Measurements from ENCODE around the gene HSD3B1.

Gene HSD3B1

DNA sequence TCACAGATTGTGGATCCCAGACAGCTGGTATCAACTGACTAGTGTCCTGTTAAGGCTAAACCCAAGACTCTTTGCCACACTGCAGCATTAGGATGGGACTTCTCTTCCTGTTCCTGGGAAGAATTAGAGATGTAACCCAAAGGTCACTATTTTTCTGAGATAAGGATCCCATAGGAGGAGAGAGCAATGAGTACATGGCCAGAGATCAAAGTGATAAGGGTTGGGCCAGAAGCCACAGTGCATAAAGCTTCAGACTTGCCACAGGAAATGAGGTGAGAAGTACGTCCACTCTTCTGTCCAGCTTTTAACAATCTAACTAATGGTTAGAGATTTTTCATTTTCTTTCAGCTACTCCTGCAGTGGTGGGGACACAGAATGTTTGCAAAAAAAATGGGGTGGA lies at the start of gene HSD3B1:
HSD3B1 (plus strand) TSS at position 270 of the 400 bp plus-strand sequence. CDS start 267 bp downstream, outside the sequence.
- no peak for DNase-seq (ENCODE audit: low read depth, low spot score)

GRCh38 chr1:119462964-119463363 lies 44.0 kb upstream of the HSD3B1 start:
- DNase-seq (ENCODE audit: low read depth, low spot score): no peak

DNA sequence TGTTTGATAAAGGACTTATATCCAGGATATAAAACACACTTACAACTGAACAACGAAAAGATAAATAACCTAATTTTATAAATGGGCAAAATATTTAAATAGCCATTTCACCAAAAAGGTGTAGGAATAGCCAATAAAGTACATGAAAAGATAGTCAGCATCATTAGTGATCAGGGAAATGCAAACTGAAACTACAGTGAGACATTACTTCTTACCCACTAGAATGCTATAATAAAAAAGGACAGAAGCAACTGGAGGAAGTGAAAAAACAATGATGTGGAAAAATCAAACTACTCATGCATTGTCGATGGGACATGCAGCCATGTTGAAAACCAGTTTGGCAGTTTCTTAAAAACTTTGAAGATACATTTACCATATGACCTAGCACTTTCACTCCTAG lies 43.4 kb upstream of the HSD3B1 start:
- no peak for DNase-seq (ENCODE audit: low read depth, low spot score)

DNA sequence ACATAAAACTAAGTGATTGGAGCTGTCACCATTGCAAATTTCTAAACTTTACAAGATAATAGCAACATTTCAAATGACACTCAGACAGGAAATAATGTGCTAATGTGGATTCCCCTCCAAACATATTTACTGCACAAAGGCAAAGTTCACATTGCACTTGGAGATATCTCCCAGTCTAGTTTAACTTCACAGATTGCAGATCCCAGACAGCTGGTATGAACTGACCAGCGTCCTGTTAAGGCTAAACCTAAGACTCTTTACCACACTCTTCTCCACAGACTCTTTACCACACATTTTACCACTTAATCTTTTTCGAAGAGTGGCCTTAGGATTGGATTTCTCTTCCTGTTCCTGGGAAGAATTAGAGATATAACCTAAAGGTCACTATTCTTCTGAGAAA lies 40.6 kb upstream of the HSD3B1 start:
- no peak for DNase-seq (ENCODE audit: low read depth, low spot score)

DNA sequence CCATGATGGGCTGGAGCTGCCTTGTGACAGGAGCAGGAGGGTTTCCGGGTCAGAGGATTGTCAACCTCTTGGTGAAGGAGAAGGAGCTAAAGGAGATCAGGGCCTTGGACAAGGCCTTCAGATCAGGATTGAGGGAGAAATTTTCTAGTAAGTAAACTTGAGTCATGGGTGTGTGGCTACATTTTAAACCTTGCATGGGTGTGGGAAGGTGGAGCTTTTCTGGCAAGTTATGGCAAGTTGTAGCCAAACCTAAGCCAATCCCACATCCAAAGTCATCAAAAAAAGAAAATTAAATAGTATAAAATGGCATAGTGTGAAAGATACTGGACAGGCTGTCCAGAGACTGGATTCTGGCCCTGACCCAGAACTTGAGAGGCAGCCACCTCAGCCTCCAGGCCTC lies 39.8 kb upstream of the HSD3B1 start:
- no peak for DNase-seq (ENCODE audit: low read depth, low spot score)

DNA sequence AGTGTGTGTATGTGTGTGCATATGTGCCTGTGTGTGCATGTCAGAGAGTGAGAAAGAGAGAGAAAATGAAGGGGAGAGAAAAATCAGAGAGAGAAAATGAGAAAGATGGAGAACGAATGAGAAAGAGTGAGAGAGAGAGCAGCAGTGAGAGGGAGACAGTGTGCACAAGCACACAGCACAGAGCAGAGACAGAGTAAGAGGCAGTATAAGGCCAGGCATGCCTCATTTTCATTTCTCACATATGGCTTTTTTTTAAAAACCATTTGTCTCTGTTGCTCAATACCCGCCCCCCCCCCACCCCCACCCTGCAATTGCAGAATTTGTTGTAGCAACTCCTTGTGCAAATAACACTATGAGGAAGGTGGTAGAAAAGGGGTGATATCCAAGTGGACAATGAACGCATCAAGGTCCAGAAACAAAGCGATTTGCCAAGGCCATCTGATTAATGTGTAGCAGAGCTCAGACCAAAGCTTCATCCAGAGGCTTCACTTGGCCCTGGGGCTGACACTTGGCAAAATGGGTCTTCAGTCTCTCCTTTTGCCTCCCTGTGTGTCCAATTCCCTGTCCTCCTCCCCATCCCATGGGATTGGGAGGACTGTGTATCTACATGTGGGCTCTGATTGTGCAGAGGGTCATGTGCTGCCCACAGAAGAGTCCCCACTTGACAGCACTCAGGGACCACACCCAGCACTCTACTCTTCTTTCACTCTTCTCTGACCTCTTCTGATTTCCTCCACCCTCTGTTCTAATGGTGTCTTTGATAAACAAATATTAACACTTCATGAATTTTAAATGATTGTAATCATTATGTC lies 38.9 kb upstream of the HSD3B1 start:
- DNase-seq (ENCODE audit: low read depth, low spot score): no peak

DNA sequence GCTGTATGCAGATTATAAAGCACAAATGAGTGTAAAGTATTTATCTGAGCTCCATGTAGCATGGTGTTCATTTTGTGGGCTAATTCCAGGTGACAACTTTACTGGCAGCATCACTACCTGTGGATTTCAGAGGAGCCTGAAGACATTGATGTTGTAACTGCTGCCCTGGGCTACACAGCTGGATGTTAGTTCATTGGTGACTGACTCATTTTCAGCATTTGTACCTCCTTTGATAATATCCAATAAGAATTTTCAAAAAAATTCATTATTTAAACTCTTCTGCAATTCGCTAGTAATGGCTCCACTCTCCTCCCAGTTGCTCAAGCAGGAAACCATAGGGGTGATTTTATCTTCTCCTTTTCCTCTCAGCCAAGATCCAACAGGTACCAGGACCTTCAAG lies 37.3 kb upstream of the HSD3B1 start:
- no peak for DNase-seq (ENCODE audit: low read depth, low spot score)

- DNase-seq (ENCODE audit: low read depth, low spot score): no peak
Measured at GRCh38 chr1:119470377-119470776, 36.6 kb upstream of the HSD3B1 start.

DNA sequence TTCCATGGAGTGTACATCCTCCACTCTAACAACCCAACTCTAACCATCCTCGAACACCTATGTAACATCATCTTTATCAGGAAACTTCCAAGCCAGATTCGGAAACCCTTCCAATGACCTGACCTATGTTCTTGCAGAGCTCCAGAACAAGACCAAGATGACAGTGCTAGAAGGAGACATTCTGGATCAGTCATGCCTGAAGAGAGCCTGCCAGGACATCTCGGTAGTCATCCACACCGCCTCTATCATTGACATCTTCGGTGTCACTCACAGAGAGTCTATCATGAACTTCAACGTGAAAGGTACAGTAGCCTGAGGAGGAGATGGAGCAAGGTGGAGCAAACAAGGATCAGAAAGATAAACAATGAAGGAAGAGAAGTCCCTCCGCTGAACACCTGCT lies 36.1 kb upstream of the HSD3B1 start:
- no peak for DNase-seq (ENCODE audit: low read depth, low spot score)

- no peak for DNase-seq (ENCODE audit: low read depth, low spot score)
Measured at GRCh38 chr1:119471566-119471965, 35.4 kb upstream of the HSD3B1 start.

GRCh38 chr1:119472080-119472818 lies 34.8 kb upstream of the HSD3B1 start:
- no peak for DNase-seq (ENCODE audit: low read depth, low spot score)

GRCh38 chr1:119472819-119473175 lies 34.2 kb upstream of the HSD3B1 start:
- no peak for DNase-seq (ENCODE audit: low read depth, low spot score)

DNA sequence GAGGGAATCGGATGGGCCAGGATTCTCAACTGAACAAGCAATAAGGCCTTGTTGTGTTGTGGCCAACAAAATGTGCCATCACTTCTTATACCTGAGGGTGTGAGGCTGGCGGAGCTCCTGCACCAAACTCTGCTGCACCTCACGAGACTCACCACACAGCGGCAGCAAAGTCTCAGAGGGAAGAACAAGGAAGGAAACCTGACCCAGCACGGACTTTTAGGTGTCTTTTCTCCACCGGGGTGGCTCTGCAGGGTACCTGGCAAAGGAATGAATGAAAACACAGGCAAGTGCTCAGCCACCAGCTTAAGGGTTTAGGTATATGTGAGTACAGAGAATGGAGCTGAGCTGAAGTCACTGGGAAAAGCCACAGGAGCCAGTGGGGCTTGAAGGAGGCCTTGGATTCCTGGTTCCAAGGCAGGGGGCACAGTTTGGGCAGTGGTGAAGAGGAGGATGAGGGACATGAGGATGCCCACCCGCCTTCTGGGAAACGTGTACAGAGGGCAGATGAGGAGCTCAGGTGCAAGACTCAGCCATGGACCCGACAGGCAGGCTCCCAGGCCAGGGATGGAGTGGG lies 31.1 kb upstream of the HSD3B1 start:
- peak; percentile 68 for DNase-seq (ENCODE audit: low read depth, low spot score)

DNA sequence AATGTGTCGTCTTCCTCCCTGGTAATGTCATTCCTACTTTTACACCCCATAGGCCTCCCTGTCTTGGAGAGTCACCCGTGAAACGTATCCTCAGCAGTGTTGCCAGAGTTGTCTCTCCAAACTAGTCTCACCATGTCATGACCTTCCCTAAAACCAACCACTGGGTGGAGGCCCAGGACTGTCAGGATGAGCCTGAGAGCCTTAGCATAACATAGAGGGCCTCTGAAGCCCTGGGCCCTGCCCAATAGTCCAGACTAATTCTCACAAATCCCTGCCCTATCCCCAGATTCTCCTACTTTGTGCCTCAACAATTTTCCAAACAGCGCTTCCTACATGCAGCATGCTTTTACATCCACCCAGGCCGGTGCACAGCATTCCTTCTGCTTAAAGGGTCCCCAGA lies 29.3 kb upstream of the HSD3B1 start:
- DNase-seq (ENCODE audit: low read depth, low spot score): no peak

GRCh38 chr1:119480175-119480574 lies 26.8 kb upstream of the HSD3B1 start:
- no peak for DNase-seq (ENCODE audit: low read depth, low spot score)

DNA sequence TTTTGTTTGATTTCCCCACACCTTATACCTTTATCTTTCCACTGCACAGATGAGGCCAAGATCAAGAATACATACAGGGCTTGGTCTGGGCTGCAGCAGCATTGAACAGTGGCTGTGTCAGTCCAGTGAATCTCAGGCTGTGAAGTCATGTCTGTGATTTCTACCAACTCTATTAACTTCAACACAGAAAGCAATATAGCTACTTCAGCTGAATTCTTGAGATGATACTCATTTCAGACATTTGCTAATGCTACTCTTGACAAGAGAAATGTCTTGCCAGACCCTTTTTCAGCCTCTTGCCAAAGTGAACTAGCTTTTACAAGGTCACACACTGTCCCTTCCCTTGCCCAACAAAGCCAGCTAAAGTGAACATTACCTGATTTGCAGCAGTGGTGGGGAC lies 25.1 kb upstream of the HSD3B1 start:
- DNase-seq (ENCODE audit: low read depth, low spot score): no peak

DNA sequence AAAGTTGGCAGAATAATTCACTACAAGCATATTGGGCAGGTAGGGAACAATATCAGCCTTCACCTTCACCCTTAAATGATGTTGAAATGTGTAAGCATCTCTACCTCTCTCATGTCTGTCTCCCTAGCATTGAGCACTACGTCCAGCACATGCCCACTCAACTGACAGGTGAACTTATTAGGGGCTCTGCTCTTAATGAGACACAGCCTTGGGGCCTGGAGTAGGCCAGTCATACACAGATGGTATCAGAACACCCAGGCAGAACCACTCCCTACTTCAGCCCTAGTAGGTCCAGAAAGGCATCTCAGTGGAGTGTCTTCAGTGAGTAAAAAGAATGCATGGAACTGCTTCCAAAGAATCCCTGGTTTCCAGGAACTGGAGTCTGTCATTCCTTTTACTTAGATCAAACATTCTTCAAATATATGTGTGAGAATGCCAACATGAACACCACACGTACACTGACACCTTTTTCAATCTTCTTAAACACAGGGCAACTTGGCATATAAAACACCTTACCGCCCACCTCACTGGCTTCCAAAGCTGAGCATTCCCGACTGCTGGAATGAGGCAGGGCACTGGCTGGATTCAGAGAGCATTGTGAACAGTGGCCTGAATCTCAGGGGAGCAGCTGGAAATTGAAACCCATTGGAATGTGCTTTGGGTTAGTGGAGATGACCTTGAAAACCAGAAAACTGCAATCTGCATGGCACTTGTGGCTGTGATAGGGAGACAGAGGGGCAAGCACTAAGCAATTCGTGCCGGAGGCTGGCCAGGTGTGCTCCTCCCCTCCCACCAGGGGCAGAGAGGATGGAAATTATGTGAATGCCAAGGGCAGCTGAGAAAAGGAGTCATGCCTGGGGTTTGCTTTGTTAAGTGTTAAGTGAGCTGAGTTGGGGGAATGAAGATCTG lies 24.2 kb upstream of the HSD3B1 start:
- DNase-seq (ENCODE audit: low read depth, low spot score): no peak

DNA sequence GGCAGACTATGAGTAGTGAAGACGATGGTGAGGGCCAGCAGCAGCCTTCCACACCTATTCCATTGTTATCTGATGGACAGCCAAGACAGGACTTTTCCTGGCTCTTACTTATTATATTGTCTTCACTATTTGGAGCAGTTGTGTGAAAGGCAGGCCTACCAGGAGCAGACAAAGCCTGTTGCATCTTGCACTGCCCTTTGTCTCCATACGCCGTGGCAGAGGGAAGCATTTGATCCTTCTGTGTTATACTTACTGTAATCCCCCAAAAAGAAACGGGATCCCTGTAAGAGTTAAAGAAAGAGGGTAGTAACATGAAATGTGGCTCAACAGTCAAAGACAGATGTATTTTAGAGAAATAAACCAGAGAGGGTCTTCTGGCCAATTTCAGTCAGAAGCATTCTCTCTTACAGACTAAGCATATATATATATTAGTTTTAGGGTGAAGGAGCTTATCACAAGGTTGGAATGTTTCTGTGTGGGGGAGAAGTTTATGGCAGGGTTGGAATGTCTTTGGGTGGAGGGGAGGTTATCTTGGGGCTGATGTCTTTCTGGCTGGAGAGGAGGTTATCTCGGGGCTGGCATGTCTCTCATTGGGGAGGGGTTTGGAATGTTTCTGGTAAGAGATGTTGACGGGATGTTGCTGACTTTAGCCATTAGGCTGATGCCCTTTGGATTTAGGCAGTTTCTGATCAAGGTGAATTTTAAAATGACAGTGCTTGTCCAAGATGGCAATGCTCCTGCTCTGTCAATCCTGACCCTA lies 23.4 kb upstream of the HSD3B1 start:
- no peak for DNase-seq (ENCODE audit: low read depth, low spot score)

- no peak for DNase-seq (ENCODE audit: low read depth, low spot score)
Measured at GRCh38 chr1:119485201-119485600, 21.8 kb upstream of the HSD3B1 start.

- DNase-seq (ENCODE audit: low read depth, low spot score): no peak
Measured at GRCh38 chr1:119488216-119488615, 18.8 kb upstream of the HSD3B1 start.

DNA sequence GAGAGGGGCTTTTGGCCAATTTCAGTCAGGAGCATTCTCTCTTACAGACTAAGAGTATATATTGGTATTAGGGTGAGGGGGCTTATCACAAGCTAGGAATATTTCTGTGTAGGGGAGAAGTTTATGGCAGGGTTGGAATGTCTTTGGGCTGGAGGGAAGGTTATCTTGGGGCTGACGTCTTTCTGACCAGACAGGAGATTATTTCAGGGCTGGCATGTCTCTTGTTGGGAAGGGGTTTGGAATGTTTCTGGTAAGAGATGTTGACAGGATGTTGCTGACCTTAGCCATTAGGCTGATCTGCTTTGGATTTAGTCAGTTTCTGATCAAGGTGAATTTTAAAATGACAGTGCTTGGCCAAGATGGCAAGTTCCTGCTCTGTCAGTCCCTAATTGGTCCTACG lies 17.8 kb upstream of the HSD3B1 start:
- DNase-seq (ENCODE audit: low read depth, low spot score): no peak
